ENCODE results near the gene SH3BGR. TPM values are rescaled to one million over a fixed set of nuclear protein-coding genes. Genes with fewer than 3 reads are reported as not detected.

Gene SH3BGR
- total and polyA plus RNA-seq, 2 of the 4 experiments (the other 2 are of a cell fraction) = 1.6 to 2.0 TPM

DNA sequence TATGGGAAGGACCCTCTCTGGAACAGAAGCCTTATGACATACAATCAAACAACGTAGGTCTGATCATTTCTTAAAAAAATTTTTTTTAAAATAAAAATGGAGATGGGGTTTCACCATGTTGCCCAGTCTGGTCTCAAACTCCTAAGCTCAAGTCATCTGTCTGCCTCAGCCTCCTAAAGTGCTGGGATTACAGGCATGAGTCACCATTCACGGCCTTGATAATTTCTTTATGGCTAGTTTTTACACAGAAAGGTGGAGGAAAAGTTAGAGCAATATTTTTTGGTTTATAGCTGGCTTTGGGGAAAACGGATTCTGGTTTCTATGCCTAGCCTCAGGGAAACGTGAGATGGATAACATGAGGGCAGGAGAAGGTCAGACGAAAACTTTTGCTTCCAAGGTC is 91.0 kb downstream of the SH3BGR start:
- TF ChIP-seq ELK1 (IDR thresholded peaks at IDR 0.05; ENCODE audit: borderline replicate concordance, low read depth, low read length) = no peak
- no peak for TF ChIP-seq SMC3 (IDR thresholded peaks at IDR 0.05; ENCODE audit: low read depth, low read length)
- TF ChIP-seq MXI1 (IDR thresholded peaks at IDR 0.05; ENCODE audit: borderline replicate concordance, low read depth, low read length) = no peak
- no peak for TF ChIP-seq FOS (IDR thresholded peaks at IDR 0.05; ENCODE audit: low read depth, low read length)
- TF ChIP-seq NFE2L2 (IDR thresholded peaks at IDR 0.05; ENCODE audit: low read depth, low read length) = no peak
- no peak for TF ChIP-seq USF2 (IDR thresholded peaks at IDR 0.05; ENCODE audit: low read depth, low read length)
- no peak for TF ChIP-seq MAZ (IDR thresholded peaks at IDR 0.05; ENCODE audit: borderline replicate concordance, low read depth, low read length)
- TF ChIP-seq CHD1 (IDR thresholded peaks at IDR 0.05; ENCODE audit: low read depth, low read length) = no peak
- TF ChIP-seq MAFK (IDR thresholded peaks at IDR 0.05; ENCODE audit: low read depth, low read length) = no peak
- TF ChIP-seq RAD21 (IDR thresholded peaks at IDR 0.05; ENCODE audit: low read length) = no peak
- no peak for TF ChIP-seq RFX5 (IDR thresholded peaks at IDR 0.05; ENCODE audit: low read depth, low read length)
- TF ChIP-seq, protein P1, sequence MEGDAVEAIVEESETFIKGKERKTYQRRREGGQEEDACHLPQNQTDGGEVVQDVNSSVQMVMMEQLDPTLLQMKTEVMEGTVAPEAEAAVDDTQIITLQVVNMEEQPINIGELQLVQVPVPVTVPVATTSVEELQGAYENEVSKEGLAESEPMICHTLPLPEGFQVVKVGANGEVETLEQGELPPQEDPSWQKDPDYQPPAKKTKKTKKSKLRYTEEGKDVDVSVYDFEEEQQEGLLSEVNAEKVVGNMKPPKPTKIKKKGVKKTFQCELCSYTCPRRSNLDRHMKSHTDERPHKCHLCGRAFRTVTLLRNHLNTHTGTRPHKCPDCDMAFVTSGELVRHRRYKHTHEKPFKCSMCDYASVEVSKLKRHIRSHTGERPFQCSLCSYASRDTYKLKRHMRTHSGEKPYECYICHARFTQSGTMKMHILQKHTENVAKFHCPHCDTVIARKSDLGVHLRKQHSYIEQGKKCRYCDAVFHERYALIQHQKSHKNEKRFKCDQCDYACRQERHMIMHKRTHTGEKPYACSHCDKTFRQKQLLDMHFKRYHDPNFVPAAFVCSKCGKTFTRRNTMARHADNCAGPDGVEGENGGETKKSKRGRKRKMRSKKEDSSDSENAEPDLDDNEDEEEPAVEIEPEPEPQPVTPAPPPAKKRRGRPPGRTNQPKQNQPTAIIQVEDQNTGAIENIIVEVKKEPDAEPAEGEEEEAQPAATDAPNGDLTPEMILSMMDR (conservative IDR thresholded peaks at IDR 0.05; ENCODE audit: low read depth, low read length) = no peak
- H3K4me3 ChIP-seq (ENCODE audit: insufficient read depth, low read depth, low read length) = no peak overlapping the region
- no peaks in the 10 kb centered on the region for H3K9me1 ChIP-seq (ENCODE audit: insufficient read depth, low read length)
- no peak overlapping the region for H2BK15ac ChIP-seq (ENCODE audit: low read depth, low read length)
- in situ Hi-C loops (cut with MboI; ENCODE audit: low sequenced_read_pairs) (no loop called here), intact Hi-C loops (cut with micrococcal nuclease) (no loop called here), dilution Hi-C loops (cut with HindIII; ENCODE audit: low sequenced_read_pairs, unreplicated experiment) (no loop called here)
- no peak overlapping the region for H4K91ac ChIP-seq (ENCODE audit: insufficient read depth, low read depth, low read length)
- no peak overlapping the region for H3K18ac ChIP-seq (ENCODE audit: low read depth, low read length)
- H4K8ac ChIP-seq (ENCODE audit: low read depth in 2 of 2, low read length in 2 of 2) = no peak overlapping the region
- no peaks in the 10 kb centered on the region for H3K4me1 ChIP-seq (ENCODE audit: control insufficient read depth, insufficient read depth, low read length)
- no peak overlapping the region for H2BK5ac ChIP-seq (ENCODE audit: low read depth, low read length, poor library complexity, severe bottlenecking)
- no TSS peak for BruUV-seq (replicated peaks)
- H3K9ac ChIP-seq (ENCODE audit: low read depth, low read length) = no peak overlapping the region
- H3K79me1 ChIP-seq (ENCODE audit: low read depth in 1 of 2, low read length in 2 of 2) = no peaks in the 10 kb centered on the region
- no CpG with 5 or more reads among the region's 5 CpGs for WGBS, 2 experiments (ENCODE audit: extremely low coverage in 2 of 2, insufficient read length in 1 of 2)
- no peak overlapping the region for H3K56ac ChIP-seq (ENCODE audit: extremely low read depth, insufficient read depth, low read length)
- H3K27me3 ChIP-seq (ENCODE audit: control insufficient read depth, insufficient read depth, low read length) = no peaks in the 10 kb centered on the region
- H4K20me1 ChIP-seq (ENCODE audit: insufficient read depth, low read length) = no peaks in the 10 kb centered on the region
- H3K9me3 ChIP-seq (ENCODE audit: control insufficient read depth, insufficient read depth, low read length) = no peaks in the 10 kb centered on the region
- H2BK120ac ChIP-seq (ENCODE audit: low read depth, low read length) = no peak overlapping the region
- ChIA-PET POLR2A (ENCODE audit: unreplicated experiment) (no interaction called here), CTCF (no interaction called here)
- no peak overlapping the region for H3K14ac ChIP-seq (replicated peaks; ENCODE audit: low read depth, low read length)
- DNase-seq (no peak), ATAC-seq (ENCODE audit: low read depth) (no peak)
- H3K4me2 ChIP-seq (ENCODE audit: low read depth, low read length) = no peak overlapping the region
- no peak overlapping the region for H3K4ac ChIP-seq (ENCODE audit: low read depth, low read length)
- H2AK5ac ChIP-seq (ENCODE audit: low read depth, low read length) = no peak overlapping the region
- H2BK20ac ChIP-seq (ENCODE audit: low read depth, low read length) = no peak overlapping the region
- no peak overlapping the region for H2AK9ac ChIP-seq (replicated peaks; ENCODE audit: low read depth, low read length, poor library complexity)
- H4K5ac ChIP-seq (ENCODE audit: low read depth, low read length) = no peak overlapping the region
- H3K36me3 ChIP-seq (ENCODE audit: control insufficient read depth, insufficient read depth, low read length) = no peaks in the 10 kb centered on the region
- H3K23ac ChIP-seq (ENCODE audit: low read depth, low read length) = no peak overlapping the region
- no peak overlapping the region for H2AFZ ChIP-seq (replicated peaks; ENCODE audit: low read length, poor library complexity)
- H3K27ac ChIP-seq (ENCODE audit: insufficient read depth, low read length) = no peak overlapping the region

Measured in IMR-90 (cell line).